ENCODE results near the gene MED12L.

DNA sequence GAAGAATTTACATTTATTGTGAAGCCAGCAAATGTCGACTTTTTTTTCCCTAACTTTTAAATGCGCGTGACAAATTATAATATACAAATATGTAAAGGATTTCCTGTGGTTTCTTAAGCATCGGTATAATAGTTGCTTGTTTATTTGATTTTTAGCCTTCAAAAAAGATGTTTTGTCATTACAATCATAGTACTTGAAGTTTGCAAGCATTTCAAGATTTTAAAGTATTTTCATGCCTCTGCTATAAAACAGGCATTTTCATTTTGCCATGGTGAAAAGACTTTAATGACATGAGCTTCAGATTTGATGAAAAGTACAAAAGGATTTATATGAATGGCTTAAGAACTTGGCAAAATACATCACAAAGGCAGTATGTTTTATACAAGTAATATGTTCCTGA, 308.5 kb downstream of the MED12L start:
- TF ChIP-seq CTCF (IDR thresholded peaks at IDR 0.05) (no peak), POLR2AphosphoS5 (IDR thresholded peaks at IDR 0.05) (no peak), EP300 (IDR thresholded peaks at IDR 0.05) (no peak), POLR2A (IDR thresholded peaks at IDR 0.05) (no peak)

Measured in upper lobe of left lung (tissue), 4 donors.